AML-193 (cell line): ENCODE data around the gene OR14A16.

ENCODE experiments used
- DNase-seq, 2 experiments: peaks; one replicate each; lab custom pipeline; 2025; lab: John Stamatoyannopoulos, UW

The OR14A16 gene, protein sequence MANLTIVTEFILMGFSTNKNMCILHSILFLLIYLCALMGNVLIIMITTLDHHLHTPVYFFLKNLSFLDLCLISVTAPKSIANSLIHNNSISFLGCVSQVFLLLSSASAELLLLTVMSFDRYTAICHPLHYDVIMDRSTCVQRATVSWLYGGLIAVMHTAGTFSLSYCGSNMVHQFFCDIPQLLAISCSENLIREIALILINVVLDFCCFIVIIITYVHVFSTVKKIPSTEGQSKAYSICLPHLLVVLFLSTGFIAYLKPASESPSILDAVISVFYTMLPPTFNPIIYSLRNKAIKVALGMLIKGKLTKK

DNA sequence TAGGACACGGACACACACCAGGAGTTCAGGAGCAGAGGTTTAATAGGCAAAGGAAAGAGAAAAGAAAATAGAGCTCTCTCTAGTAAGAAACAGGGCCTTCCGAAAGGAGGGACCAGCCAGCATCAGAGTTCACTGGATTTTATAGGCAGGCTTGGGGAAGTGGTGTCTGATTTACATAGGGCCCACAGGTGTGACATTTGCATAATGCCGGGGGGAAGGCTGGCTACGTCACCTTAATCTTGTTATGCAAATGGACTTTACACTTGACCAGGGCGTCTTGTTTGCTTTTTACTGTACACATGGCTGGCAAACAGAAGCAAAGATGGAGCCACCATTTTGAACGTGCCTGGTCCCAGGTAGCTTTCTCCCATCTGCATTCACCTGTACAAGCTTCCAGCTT lies at the start of gene OR14A16:
TSS of gene OR14A16 (minus strand) at position 97 of the 400 bp plus-strand sequence. CDS start 8,390 bp downstream, outside the sequence.
- DNase-seq = no peak

GRCh38 chr1:247865416-247865815 lies 41.5 kb upstream of the OR14A16 start:
- no peak for DNase-seq

DNA sequence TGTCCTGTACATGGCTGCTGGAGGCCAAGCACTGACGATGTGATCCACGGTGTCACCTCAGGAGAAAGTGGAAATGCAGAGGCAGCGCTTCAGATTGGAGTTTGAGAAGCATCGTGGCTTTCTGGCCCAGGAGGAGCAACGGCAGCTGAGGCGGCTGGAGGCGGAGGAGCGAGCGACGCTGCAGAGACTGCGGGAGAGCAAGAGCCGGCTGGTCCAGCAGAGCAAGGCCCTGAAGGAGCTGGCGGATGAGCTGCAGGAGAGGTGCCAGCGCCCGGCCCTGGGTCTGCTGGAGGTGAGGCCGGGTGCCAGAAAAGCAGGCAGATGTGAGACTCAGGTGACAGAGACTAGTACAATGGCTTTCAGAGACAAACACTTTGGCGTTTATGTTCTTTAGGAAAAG lies 40.7 kb upstream of the OR14A16 start:
- no peak for DNase-seq

DNA sequence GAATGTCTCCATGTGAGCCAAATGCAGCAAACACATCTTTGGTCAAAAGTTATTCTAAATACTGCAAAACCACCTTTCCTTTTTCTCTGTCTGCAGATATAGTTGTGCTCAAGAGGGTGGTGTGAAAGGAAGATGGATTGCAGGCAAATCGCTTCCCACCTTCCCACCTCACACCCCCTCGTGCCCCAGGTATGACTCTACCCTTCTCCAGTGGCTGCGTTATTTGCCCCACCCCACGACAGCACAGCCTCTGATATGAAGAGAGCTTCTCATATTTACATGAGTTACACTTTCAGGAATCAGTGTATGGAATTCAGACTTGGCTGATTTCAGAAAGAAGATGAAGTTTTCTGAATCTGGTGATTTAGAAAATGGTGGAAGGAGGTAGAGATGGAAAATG lies 38.8 kb upstream of the OR14A16 start:
- DNase-seq = no peak

DNA sequence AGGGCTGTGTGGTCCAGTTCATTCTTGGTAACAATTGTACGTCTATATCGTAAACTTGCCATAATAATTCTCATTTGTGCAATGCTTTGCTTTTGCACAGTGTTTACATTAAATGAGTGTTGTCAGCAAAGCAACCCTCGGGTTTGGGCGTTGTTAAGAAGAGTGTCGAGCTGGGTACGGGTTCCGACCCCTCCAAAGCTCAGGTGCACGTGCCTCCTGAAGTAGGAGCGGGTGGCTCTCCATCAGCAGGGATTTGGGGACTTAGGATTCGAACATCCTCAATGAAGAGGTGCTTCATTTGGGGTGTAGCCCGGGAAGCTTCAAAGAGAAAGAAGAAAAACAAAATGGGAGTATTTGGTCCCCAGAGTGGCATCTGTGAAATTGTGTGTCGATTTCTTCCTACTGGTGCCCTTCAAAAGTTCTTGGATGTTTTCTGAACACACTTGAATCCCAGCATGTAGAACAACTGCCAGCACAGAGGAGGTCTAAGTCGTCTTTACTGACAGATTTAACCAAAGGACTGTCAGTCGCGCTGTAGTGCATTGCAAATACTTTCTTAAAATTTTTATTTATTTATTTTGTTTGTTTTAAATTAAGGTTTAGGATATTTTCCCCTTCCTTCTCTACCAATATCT lies 34.2 kb upstream of the OR14A16 start:
- no peak for DNase-seq

- DNase-seq = peak in 1 of 2 experiments; percentile 5
Observed at GRCh38 chr1:247857069-247857984, 33.4 kb upstream of the OR14A16 start, which contains the start of gene TRIM58. TRIM58 (plus strand) TSS chr1:247857187; CDS start chr1:247857247, 60 bp downstream.

DNA sequence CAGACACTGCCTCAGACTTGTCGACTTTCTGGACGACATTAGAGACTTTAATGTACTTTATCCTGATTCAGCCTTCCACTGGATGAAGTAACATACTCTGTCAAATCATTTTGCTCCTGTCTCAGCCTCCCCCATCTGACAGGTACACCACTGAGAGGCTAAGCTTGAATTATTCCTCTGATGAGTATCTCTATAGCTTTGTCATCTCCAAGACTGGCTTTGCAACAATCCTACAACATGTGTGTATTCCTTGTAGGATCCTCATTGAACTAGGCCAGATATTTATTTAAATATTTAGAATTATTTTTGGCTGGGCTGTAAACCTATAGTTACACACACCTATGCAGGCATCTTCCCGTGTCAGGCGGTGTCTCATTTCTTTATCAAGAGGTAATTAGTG lies 32.0 kb upstream of the OR14A16 start:
- DNase-seq = no peak

GRCh38 chr1:247854899-247855545 lies 31.1 kb upstream of the OR14A16 start:
- no peak for DNase-seq

DNA sequence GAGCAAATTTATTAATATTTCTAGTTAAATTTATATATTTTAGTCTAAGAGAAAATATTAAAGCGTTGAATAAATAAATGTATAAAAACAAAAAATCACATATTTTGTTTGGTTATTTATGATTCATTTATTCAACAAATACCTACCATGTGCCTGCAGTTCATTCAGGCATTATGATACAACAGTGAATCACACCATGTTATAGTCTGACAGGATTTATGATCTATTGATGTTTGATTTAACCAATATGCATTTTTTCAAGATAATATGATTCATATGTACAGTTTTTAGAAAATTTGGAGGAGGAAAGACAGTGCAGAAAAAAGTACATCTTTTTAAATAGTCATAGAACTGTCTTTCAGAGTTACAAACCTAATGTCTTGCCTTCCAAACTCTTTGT lies 25.7 kb upstream of the OR14A16 start:
- DNase-seq = no peak

- no peak for DNase-seq
Observed at GRCh38 chr1:247848346-247848745, 24.4 kb upstream of the OR14A16 start.

DNA sequence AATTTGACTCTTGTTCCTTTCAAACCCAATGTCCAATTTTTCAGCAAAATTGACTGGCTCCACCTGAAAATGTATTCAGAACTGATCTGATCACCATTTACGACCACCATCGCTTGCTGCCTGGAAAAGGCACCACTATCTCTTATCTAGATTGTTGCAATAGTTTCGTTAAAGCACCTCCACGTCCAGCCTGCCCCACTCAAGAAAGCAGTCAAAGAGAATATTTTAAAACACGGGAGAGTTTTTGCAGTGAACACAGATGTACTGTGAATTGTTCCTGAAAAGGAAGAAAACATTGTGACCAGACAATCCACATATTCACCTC lies 21.7 kb upstream of the OR14A16 start:
- DNase-seq = no peak

DNA sequence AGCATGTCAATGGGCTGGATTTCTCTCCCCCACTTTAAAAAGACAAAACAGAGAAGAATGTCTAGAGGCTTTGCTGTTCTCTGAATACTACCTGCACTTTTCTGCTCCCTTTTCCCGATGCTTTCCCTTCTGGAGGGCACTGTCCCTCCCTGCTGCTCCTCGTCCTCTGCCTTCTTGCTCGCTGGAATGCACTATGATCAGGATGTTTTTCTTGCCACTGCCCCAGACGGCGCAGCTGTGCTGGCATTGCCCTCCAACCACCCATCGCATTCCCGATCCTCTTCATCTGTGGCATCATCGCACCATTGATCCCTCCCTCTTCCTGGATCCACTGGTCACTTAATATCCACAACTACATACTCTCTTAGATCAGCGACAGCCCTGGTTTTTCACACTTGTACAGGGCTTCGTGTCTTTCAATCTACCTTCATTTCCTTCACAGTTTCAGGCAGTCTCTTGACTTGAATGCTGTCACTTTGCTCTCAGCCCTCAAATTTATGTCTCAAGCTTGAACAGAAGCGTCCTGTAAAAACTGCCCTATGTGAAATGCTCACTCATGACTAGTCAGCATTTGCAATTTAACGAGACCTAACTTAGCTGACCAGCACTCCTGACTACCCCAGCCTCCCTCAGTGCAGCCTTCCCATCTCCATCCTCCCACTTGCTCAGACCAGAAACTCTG lies 21.2 kb upstream of the OR14A16 start:
- DNase-seq = no peak

DNA sequence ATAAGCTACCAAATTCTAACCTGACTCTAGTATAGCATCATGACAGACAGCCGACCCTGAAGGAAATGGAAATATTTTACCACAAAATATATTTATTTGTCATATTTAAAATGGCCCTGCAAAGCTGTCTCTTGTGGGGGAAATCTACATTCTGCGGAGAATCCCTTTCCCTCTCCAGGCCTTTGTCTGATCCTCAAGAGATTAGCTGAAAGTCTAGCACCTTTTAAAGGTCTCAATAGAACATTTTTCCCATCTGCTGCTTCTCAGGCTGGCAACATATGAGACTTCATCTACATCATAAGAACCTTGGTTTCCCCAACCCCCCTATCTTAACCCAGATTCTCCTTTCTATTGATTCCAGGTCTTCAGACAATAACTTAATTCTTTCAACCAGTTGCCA lies 19.5 kb upstream of the OR14A16 start:
- DNase-seq = no peak

DNA sequence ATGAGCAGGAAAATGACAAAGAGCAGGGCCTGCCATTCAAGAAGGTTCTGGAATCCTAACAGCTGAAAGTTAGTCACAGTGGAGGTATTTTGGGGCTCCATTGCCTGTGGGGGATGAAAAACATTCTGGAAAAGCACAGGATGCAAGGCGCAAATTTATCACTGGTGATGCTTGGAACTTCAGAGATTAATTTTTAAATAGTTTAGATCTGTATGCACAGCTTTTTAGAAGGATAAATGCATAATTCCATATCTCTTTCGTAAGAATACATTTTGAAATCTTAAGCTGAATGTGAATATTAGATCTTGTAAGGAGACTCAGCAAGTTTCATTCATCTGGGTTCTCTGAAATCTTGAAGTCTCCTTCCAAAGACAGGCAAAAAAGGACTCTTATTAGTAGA lies 17.9 kb upstream of the OR14A16 start, which contains the start of gene OR11L1:
TSS of gene OR11L1 (minus strand) at position 101 of the 400 bp plus-strand sequence. CDS start at position 101, 0 bp downstream.
- DNase-seq = no peak

DNA sequence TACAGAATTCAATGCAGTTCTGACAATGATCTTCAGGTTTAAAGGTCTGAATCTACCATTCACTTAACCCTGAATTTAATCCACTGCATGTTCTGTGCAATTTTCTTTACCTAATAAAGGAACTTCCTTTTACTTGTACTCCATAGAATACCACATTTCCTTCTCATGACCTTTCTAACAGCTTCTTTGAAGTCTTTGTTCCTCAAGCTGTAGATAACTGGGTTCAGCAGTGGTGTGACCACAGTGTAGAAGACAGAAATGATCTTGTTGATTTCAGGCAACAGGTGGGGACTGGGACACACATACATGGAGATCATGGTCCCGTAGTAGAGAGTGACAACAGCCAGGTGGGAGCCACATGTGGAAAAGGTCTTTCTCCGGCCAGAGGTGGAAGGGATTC lies 16.9 kb upstream of the OR14A16 start:
- no peak for DNase-seq

DNA sequence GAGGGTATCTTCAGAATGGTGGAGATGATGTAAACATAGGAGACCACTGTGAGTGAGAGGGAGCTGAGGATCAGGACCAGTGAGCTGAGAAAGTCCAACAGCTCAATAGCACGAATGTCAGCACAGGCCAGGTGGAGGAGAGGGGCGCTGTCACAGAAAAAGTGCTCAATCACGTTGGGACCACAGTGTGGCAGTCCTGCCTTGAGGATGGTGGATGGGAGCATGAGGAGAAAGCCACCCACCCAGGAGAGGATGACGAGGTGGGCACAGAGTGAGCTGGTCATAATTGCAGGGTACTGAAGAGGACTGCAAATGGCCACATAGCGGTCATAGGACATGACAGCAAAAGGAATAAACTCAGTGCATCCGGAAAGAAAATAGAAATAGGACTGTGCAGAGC lies 9.7 kb upstream of the OR14A16 start:
- no peak for DNase-seq

- no peak for DNase-seq
Observed at GRCh38 chr1:247829656-247830055, 5.7 kb upstream of the OR14A16 start.

- no peak for DNase-seq
Observed at GRCh38 chr1:247825362-247825761, 1.4 kb upstream of the OR14A16 start.

DNA sequence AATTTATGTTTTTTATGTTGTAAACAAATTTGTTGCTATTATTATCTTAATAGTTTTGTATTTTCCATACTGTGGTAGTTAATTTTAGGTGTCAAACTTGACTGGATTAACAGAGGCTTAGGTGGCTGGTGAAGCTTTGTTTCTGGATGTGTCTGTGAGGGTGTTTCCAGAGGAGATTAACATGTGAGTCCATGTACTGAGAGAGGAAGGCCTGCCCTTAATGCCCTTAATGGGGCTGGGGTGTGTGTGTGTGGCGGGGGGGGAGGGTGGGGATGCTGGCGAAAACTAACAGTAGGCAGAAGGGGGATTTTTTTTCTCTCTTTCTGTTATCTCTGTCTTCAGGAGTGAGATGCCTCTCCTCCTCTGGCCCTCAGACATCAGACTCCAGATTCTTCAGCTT lies 1.9 kb downstream of the OR14A16 start:
- no peak for DNase-seq

DNA sequence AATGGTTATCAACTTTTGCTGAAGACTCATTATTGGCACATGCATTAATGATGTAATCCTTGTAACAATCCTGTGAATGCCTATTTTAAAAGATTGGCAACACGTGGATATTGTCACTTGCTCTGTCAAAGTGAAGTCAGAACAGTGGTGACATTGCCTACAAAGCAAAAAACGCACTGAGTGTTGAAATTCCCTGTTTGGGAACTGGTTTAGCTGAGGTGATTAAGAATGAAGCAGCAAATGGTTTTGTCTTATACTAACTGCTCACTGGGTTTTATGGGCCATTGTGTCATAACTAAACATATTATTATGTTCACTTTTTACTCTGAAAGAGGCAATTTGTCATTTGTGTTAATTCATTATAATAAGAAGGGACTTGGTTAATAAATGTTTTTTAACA lies 11.3 kb downstream of the OR14A16 start:
- no peak for DNase-seq

- DNase-seq = no peak
Observed at GRCh38 chr1:247797518-247797917, 26.4 kb downstream of the OR14A16 start.

DNA sequence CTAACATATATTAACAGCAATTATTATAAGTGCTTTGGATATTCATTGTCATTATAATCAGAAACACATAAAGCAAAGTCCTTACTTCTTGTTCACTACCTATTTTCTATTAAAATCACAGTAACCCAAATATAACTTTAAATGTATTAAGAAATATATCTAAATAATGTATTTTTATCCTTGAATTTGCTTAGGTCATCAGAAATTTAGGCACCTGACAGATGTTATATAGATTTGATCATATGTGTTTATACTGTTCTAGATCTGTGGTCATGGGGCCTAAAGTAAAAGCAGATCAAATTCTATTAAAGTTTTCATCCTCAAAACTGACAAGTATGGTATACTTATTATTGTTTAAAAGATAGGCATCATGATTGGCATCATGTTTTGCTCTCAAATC lies 54.3 kb downstream of the OR14A16 start:
- DNase-seq = no peak
